ENCODE measurements around the gene SLC31A2. TPM values are rescaled to one million over a fixed set of nuclear protein-coding genes. Genes with fewer than 3 reads are reported as not detected.

SLC31A2 gene
- total and polyA plus RNA-seq, 2 experiments from 2014 or later, result 1.8 to 3.8 TPM

DNA sequence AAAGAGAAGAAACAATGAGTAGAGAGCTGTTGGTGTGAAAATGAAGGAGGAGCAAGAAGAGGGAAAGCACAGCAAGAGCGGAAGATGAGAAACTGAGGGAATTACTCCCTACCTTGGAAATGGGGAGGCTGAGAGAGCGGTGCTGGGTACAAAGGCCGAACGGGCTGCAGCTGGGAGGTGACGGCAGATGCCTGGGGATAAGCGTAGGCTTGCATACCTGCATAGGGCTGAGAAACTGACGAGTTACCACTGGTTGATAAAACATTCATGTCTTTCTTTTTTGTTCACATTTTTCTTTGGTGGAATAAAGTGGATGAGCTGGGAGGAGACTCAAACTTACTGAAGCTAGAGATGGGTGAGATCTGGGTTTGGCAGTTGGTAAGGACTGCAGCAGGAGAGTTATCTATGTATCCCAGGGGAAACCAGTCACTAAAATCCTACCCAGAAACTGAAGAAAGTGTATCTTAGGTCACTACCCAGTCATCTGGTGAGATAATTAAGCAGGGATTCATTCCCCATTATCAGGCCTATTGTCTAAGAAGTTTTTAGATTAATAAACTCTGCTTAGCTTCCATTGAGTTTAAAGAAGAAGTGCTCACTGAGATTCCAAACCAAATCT, 35.4 kb downstream of the SLC31A2 start:
- Histone ChIP-seq H3K4me3 (no peak overlapping the region), H3K4me2 (no peak overlapping the region), H3K27ac (ENCODE audit: low read depth) (no peak overlapping the region), H3F3A (replicated peaks; ENCODE audit: low read depth) (no peaks in the 10 kb centered on the region), H4K20me1 (replicated peaks; ENCODE audit: insufficient read depth) (peaks cover 4% of the 10 kb centered on the region; the same call in 1 of the 2 replicates), H3K27me3 (ENCODE audit: insufficient read depth) (no peaks in the 10 kb centered on the region), H3K9me2 (ENCODE audit: insufficient read depth) (no peaks in the 10 kb centered on the region), H3K4me1 (ENCODE audit: insufficient read depth) (no peaks in the 10 kb centered on the region), H3K79me2 (replicated peaks; ENCODE audit: insufficient read depth) (no peaks in the 10 kb centered on the region), H3K36me3 (ENCODE audit: insufficient read depth) (peaks cover 15% of the 10 kb centered on the region; the same call in 1 of the 2 replicates), H2AFZ (no peak overlapping the region)
- H3K27ac Mint-ChIP-seq, result no peak overlapping the region
- H3K27me3 Mint-ChIP-seq (ENCODE audit: insufficient read depth, low read depth, poor library complexity), result peaks cover 1% of the 10 kb centered on the region
- no peak for TF ChIP-seq EZH2 (IDR thresholded peaks at IDR 0.05; ENCODE audit: low read depth, unreplicated experiment)
- TF ChIP-seq CREB1 (CRISPR knock-in tag; IDR thresholded peaks at IDR 0.05; ENCODE audit: low read depth), result no peak
- TF ChIP-seq, protein P1, sequence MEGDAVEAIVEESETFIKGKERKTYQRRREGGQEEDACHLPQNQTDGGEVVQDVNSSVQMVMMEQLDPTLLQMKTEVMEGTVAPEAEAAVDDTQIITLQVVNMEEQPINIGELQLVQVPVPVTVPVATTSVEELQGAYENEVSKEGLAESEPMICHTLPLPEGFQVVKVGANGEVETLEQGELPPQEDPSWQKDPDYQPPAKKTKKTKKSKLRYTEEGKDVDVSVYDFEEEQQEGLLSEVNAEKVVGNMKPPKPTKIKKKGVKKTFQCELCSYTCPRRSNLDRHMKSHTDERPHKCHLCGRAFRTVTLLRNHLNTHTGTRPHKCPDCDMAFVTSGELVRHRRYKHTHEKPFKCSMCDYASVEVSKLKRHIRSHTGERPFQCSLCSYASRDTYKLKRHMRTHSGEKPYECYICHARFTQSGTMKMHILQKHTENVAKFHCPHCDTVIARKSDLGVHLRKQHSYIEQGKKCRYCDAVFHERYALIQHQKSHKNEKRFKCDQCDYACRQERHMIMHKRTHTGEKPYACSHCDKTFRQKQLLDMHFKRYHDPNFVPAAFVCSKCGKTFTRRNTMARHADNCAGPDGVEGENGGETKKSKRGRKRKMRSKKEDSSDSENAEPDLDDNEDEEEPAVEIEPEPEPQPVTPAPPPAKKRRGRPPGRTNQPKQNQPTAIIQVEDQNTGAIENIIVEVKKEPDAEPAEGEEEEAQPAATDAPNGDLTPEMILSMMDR (conservative IDR thresholded peaks at IDR 0.05; ENCODE audit: low read depth in 2 of 2), result no peak
- TF ChIP-seq, protein P2, sequence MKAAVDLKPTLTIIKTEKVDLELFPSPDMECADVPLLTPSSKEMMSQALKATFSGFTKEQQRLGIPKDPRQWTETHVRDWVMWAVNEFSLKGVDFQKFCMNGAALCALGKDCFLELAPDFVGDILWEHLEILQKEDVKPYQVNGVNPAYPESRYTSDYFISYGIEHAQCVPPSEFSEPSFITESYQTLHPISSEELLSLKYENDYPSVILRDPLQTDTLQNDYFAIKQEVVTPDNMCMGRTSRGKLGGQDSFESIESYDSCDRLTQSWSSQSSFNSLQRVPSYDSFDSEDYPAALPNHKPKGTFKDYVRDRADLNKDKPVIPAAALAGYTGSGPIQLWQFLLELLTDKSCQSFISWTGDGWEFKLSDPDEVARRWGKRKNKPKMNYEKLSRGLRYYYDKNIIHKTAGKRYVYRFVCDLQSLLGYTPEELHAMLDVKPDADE (IDR thresholded peaks at IDR 0.05), result no peak
- DNase-seq (ENCODE audit: low spot score) (no peak), ATAC-seq (no peak)
- H3K36me3 Mint-ChIP-seq (ENCODE audit: low read depth), result peaks cover 34% of the 10 kb centered on the region
- no peaks in the 10 kb centered on the region for H3K4me1 Mint-ChIP-seq
- no peak overlapping the region for H3K4me3 Mint-ChIP-seq
- H3K9me3 Mint-ChIP-seq, result no peaks in the 10 kb centered on the region; the same call in 2 of the 3 replicates

DNA sequence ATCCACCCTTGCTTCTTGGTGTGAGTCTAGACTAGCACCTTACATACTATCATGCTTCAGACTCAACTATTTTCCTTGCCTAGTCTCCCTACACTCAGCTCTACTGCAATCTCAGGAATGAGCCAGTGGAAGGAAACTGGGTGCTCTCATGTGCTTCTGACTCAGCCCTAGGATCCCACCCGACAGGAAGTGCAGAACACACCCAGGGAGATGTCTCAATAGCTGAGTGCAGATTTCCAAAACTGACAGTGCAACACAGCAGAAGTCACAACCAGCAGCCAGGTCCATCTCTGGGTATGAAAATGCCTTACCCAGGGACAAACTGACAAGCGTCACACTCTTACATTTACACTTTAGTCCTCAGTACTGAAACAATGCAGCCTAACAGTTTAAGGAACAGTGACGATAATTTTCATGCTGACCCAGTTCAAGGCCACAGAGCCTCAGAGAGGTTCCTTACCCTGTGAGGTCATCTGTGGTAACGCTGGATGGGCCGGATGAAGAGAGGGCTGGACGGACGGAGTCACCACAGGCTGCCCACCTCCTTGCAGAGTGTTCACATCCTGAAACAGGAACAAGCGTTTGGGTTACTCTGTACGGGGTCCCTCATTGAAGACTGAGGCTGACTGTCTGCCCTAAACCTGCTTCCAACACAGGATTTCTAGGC, 37.3 kb downstream of the SLC31A2 start:
- no peaks in the 10 kb centered on the region for H3K79me2 ChIP-seq (replicated peaks; ENCODE audit: insufficient read depth)
- H4K20me1 ChIP-seq (replicated peaks; ENCODE audit: insufficient read depth), result peaks cover 4% of the 10 kb centered on the region; the same call in 1 of the 2 replicates
- Mint-ChIP-seq H3K36me3 (ENCODE audit: low read depth) (peaks cover 20% of the 10 kb centered on the region), H3K4me3 (no peak overlapping the region), H3K9me3 (no peaks in the 10 kb centered on the region; the same call in 2 of the 3 replicates), H3K27ac (no peak overlapping the region), H3K4me1 (no peaks in the 10 kb centered on the region), H3K27me3 (ENCODE audit: insufficient read depth, low read depth, poor library complexity) (peaks cover 1% of the 10 kb centered on the region)
- H2AFZ ChIP-seq, result no peak overlapping the region
- ATAC-seq, result no peak
- H3K4me1 ChIP-seq (ENCODE audit: insufficient read depth), result no peaks in the 10 kb centered on the region
- H3F3A ChIP-seq (replicated peaks; ENCODE audit: low read depth), result no peaks in the 10 kb centered on the region
- no peaks in the 10 kb centered on the region for H3K9me2 ChIP-seq (ENCODE audit: insufficient read depth)
- H3K36me3 ChIP-seq (ENCODE audit: insufficient read depth), result peaks cover 8% of the 10 kb centered on the region
- no peak overlapping the region for H3K4me2 ChIP-seq
- H3K27ac ChIP-seq (ENCODE audit: low read depth), result no peak overlapping the region
- no peaks in the 10 kb centered on the region for H3K27me3 ChIP-seq (ENCODE audit: insufficient read depth)
- no peak for DNase-seq (ENCODE audit: low spot score)
- no peak overlapping the region for H3K4me3 ChIP-seq
- TF ChIP-seq, protein P3, sequence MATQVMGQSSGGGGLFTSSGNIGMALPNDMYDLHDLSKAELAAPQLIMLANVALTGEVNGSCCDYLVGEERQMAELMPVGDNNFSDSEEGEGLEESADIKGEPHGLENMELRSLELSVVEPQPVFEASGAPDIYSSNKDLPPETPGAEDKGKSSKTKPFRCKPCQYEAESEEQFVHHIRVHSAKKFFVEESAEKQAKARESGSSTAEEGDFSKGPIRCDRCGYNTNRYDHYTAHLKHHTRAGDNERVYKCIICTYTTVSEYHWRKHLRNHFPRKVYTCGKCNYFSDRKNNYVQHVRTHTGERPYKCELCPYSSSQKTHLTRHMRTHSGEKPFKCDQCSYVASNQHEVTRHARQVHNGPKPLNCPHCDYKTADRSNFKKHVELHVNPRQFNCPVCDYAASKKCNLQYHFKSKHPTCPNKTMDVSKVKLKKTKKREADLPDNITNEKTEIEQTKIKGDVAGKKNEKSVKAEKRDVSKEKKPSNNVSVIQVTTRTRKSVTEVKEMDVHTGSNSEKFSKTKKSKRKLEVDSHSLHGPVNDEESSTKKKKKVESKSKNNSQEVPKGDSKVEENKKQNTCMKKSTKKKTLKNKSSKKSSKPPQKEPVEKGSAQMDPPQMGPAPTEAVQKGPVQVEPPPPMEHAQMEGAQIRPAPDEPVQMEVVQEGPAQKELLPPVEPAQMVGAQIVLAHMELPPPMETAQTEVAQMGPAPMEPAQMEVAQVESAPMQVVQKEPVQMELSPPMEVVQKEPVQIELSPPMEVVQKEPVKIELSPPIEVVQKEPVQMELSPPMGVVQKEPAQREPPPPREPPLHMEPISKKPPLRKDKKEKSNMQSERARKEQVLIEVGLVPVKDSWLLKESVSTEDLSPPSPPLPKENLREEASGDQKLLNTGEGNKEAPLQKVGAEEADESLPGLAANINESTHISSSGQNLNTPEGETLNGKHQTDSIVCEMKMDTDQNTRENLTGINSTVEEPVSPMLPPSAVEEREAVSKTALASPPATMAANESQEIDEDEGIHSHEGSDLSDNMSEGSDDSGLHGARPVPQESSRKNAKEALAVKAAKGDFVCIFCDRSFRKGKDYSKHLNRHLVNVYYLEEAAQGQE (IDR thresholded peaks at IDR 0.05; ENCODE audit: unreplicated experiment), result no peak
- TF ChIP-seq NANOG (IDR thresholded peaks at IDR 0.05; ENCODE audit: borderline replicate concordance), result no peak
- TF ChIP-seq EZH2 (IDR thresholded peaks at IDR 0.05; ENCODE audit: low read depth, unreplicated experiment), result no peak
- TF ChIP-seq, protein P2 (IDR thresholded peaks at IDR 0.05), result no peak
- no peak for TF ChIP-seq CREB1 (CRISPR knock-in tag; IDR thresholded peaks at IDR 0.05; ENCODE audit: low read depth)
- TF ChIP-seq ZNF114 (CRISPR knock-in tag; IDR thresholded peaks at IDR 0.05), result no peak
- TF ChIP-seq, protein P1 (conservative IDR thresholded peaks at IDR 0.05; ENCODE audit: low read depth in 2 of 2), result no peak
- no peak for TF ChIP-seq EZH2phosphoT487 (IDR thresholded peaks at IDR 0.05; ENCODE audit: unreplicated experiment)
- no peak for TF ChIP-seq ZNF331 (CRISPR knock-in tag; IDR thresholded peaks at IDR 0.05; ENCODE audit: low read depth)
- no peak for TF ChIP-seq STAT1 (IDR thresholded peaks at IDR 0.05; ENCODE audit: unreplicated experiment)
